Aorta (tissue), 5 donors: ENCODE results near the gene SMIM29. TPM values are rescaled to one million over a fixed set of nuclear protein-coding genes. Genes with fewer than 3 reads are reported as not detected.

Experiments used
- ATAC-seq: fragments of 200-7000 bp; cut with Tn5 transposase; one replicate; pipeline ENCODE4 v1.9.1; 2022; ENCODE audit warnings: moderate library complexity; ENCODE audit not compliant: low FRiP score
- DNase-seq, 2 donors: peaks; one replicate each; pipeline ENCODE4 v3.0.0-alpha.2; 2020
- H3K27ac ChIP-seq, 2 donors: one replicate each; pipeline ENCODE4 v1.5.1; 2013; ENCODE audit warnings: low read length in 2 of 2, mild to moderate bottlenecking in 2 of 2, moderate library complexity in 2 of 2, control low read depth in 1 of 2, inconsistent platforms in 1 of 2, low read depth in 1 of 2
- H3K27me3 ChIP-seq, 2 donors: one replicate each; pipeline ENCODE4 v1.6.1; 2013; ENCODE audit warnings: control low read depth in 1 of 2, low read length in 1 of 2, mild to moderate bottlenecking in 1 of 2, moderate library complexity in 1 of 2; ENCODE audit not compliant: insufficient read depth in 2 of 2, control insufficient read depth in 1 of 2
- H3K36me3 ChIP-seq, 2 donors: one replicate each; pipeline ENCODE4 v1.6.1; 2013; ENCODE audit warnings: control low read depth in 1 of 2, low read length in 1 of 2, mild to moderate bottlenecking in 1 of 2; ENCODE audit not compliant: insufficient read depth in 2 of 2, control insufficient read depth in 1 of 2
- H3K4me1 ChIP-seq, 2 donors: one replicate each; pipeline ENCODE4 v1.6.1; 2013; ENCODE audit warnings: low read length in 2 of 2, control low read depth in 1 of 2, mild to moderate bottlenecking in 1 of 2, moderate library complexity in 1 of 2; ENCODE audit not compliant: insufficient read depth in 2 of 2, control insufficient read depth in 1 of 2
- H3K4me3 ChIP-seq, 2 donors: one replicate each; pipeline ENCODE4 v1.5.1; 2013; ENCODE audit warnings: low read length in 2 of 2, control low read depth in 1 of 2, mild to moderate bottlenecking in 1 of 2
- H3K9me3 ChIP-seq: one replicate; pipeline ENCODE4 v1.6.1; 2013; ENCODE audit warnings: mild to moderate bottlenecking, low read length; ENCODE audit not compliant: control insufficient read depth
- WGBS, 2 donors: extraction: QIAGEN DNeasy Blood & Tissue Kit; methylation state at CpG; one replicate each; pipeline ENCODE4 v1.1.7; 2013; 5-methylcytosine and 5-hydroxymethylcytosine counted together
- intact Hi-C, 2 donors: fragments of 100-400 bp; cut with DNase I; formaldehyde crosslinking; loops; one replicate each; pipeline versions ENCODE4 v1.14.2 to v1.15.0; 2022
- polyA plus RNA-seq, 2 donors: library from polyadenylated mRNA; stranded (reverse); fragments of 200-250 nt; gene quantifications; one replicate each; pipeline ENCODE4 v1.2.3, GENCODE V29; 2013
- total RNA-seq, 2 donors: library from RNA; stranded (reverse); fragmentation: NEBNext Ultra II Directional; extraction: Animal tissue kit (Norgen Biotek cat#: 25700); gene quantifications; one replicate each; pipeline ENCODE4 v1.2.1, GENCODE V29; 2021
- donor health status: healthy with polysubstance abuse.
- donor health status: Bipolar disorder and iron deficiency.
- donor health status: DM: no; HTN: no; CAD: no.
- donor health status: DM: no; HTN: no; CAD: no.
- donor health status: DM: yes; HTN: yes; CAD: no.

The SMIM29 gene
- total and polyA plus RNA-seq, 4 donors: 14.0 to 46.0 (median 26.2) TPM

- DNase-seq: peak in 1 of 2 donors; percentile 51
- Histone ChIP-seq H3K9me3 (no peaks in the 10 kb centered on the region), H3K36me3 (no peaks in the 10 kb centered on the region), H3K27me3 (no peaks in the 10 kb centered on the region), H3K4me3 (no peak overlapping the region), H3K27ac (no peak overlapping the region), H3K4me1 (no peaks in the 10 kb centered on the region)
- intact Hi-C loops: no loop called here
- WGBS, 2 donors: 90 to 92% methylated on average over 14 to 15 of the region's 15 CpGs
- no peak for ATAC-seq
Observed at GRCh38 chr6:34226731-34227586, 21.8 kb downstream of the SMIM29 start.

GRCh38 chr6:34226066-34226465 lies 22.7 kb downstream of the SMIM29 start:
- Histone ChIP-seq H3K4me3 (no peak overlapping the region), H3K36me3 (no peaks in the 10 kb centered on the region), H3K4me1 (no peaks in the 10 kb centered on the region), H3K27me3 (no peaks in the 10 kb centered on the region), H3K9me3 (no peaks in the 10 kb centered on the region), H3K27ac (no peak overlapping the region)
- ATAC-seq: no peak
- WGBS, 2 donors: 82 to 84% methylated on average over 7 of the region's 7 CpGs
- DNase-seq: no peak
- intact Hi-C loops: no loop called here

GRCh38 chr6:34225551-34225950 lies 23.3 kb downstream of the SMIM29 start:
- Histone ChIP-seq H3K36me3 (no peaks in the 10 kb centered on the region), H3K27me3 (no peaks in the 10 kb centered on the region), H3K27ac (no peak overlapping the region), H3K4me1 (no peaks in the 10 kb centered on the region), H3K4me3 (no peak overlapping the region), H3K9me3 (no peaks in the 10 kb centered on the region)
- ATAC-seq (no peak), DNase-seq (no peak)
- intact Hi-C loops: no loop called here
- WGBS, 2 donors: 97% methylated on average over 5 of the region's 5 CpGs

- WGBS, 2 donors: 2% methylated on average over 52 to 55 of the region's 55 CpGs
- no peaks in the 10 kb centered on the region for H3K36me3 ChIP-seq
- H3K4me1 ChIP-seq: no peaks in the 10 kb centered on the region
- no peaks in the 10 kb centered on the region for H3K9me3 ChIP-seq
- H3K27ac ChIP-seq: peak overlapping the region in 1 of 2 donors; percentile 41
- DNase-seq (peak; percentile 95 to 97), ATAC-seq (peak; percentile 97)
- H3K4me3 ChIP-seq: peak overlapping the region; percentile 49 to 65
- intact Hi-C loops: no loop called here
- no peaks in the 10 kb centered on the region for H3K27me3 ChIP-seq
Observed at GRCh38 chr6:34223956-34224940, 24.6 kb downstream of the SMIM29 start.

GRCh38 chr6:34223381-34223955 lies 25.3 kb downstream of the SMIM29 start:
- Histone ChIP-seq H3K27ac (no peak overlapping the region), H3K36me3 (no peaks in the 10 kb centered on the region), H3K4me1 (no peaks in the 10 kb centered on the region), H3K4me3 (no peak overlapping the region), H3K9me3 (no peaks in the 10 kb centered on the region), H3K27me3 (no peaks in the 10 kb centered on the region)
- DNase-seq (no peak), ATAC-seq (peak; percentile 58)
- intact Hi-C loops: no loop called here
- 8 to 12% methylated on average over 16 of the region's 16 CpGs for WGBS, 2 donors

- Histone ChIP-seq H3K27me3 (no peaks in the 10 kb centered on the region), H3K36me3 (no peaks in the 10 kb centered on the region), H3K27ac (no peak overlapping the region), H3K9me3 (no peaks in the 10 kb centered on the region), H3K4me1 (no peaks in the 10 kb centered on the region), H3K4me3 (no peak overlapping the region)
- 69 to 71% methylated on average over 2 of the region's 2 CpGs for WGBS, 2 donors
- intact Hi-C loops: no loop called here
- ATAC-seq (no peak), DNase-seq (no peak)
Observed at GRCh38 chr6:34218691-34219090, 30.1 kb downstream of the SMIM29 start.

- intact Hi-C loops: no loop called here
- H3K36me3 ChIP-seq: no peaks in the 10 kb centered on the region
Observed at GRCh38 chr6:34213772-34214171, 35.0 kb downstream of the SMIM29 start.

GRCh38 chr6:34207695-34208443 lies 40.9 kb downstream of the SMIM29 start:
- intact Hi-C loops: no loop called here
- ATAC-seq: no peak
- Histone ChIP-seq H3K36me3 (no peaks in the 10 kb centered on the region), H3K9me3 (no peaks in the 10 kb centered on the region), H3K4me3 (no peak overlapping the region), H3K27me3 (no peaks in the 10 kb centered on the region), H3K4me1 (no peaks in the 10 kb centered on the region), H3K27ac (no peak overlapping the region)
- DNase-seq: no peak
- 86 to 88% methylated on average over 4 of the region's 4 CpGs for WGBS, 2 donors

More at GRCh38 chr6:34213772-34214171, 35.0 kb downstream of the SMIM29 start:
- ATAC-seq (no peak), DNase-seq (no peak)
- Histone ChIP-seq H3K9me3 (no peaks in the 10 kb centered on the region), H3K4me1 (no peaks in the 10 kb centered on the region), H3K27ac (no peak overlapping the region), H3K27me3 (no peaks in the 10 kb centered on the region), H3K4me3 (no peak overlapping the region)
- 87 to 88% methylated on average over 4 of the region's 4 CpGs for WGBS, 2 donors
